T-cell (primary cell): ENCODE results near the gene POC1B. TPM values are rescaled to one million over a fixed set of nuclear protein-coding genes. Genes with fewer than 3 reads are reported as not detected.

Source experiments
- ATAC-seq, 4 experiments: fragments of 200-7000 bp in 3 of 4; fragments of 150-1000 bp in 1 of 4; cut with Tn5 transposase; replicated peaks in 1 of 4; 1 replicate in 3 of 4; 2 replicates in 1 of 4; pipeline ENCODE4 v1.10.0; 2021; ENCODE audit warnings: moderate library complexity in 3 of 4, mild to moderate bottlenecking in 2 of 4, moderate number of reproducible peaks in 1 of 4
- CTCF ChIA-PET, 2 donors: fragments of 300-600 bp; sonication (Branson Sonifier 250); formaldehyde crosslinking; loops; one replicate each; lab custom pipeline; 2022; ENCODE audit warnings: antibody characterized with exemption in 2 of 2; lab: Charles Lee
- POLR2A ChIA-PET, 2 donors: fragments of 300-600 bp; sonication (Branson Sonifier 250); formaldehyde crosslinking; loops; one replicate each; lab custom pipeline; 2022; ENCODE audit warnings: antibody characterized with exemption in 2 of 2; lab: Charles Lee
- DNase-seq, 35 experiments: peaks; one replicate each; pipeline versions ENCODE4 v3.0.0 to v3.0.0-alpha.2; 2013 to 2023
- H3K27ac ChIP-seq: one replicate; pipeline ENCODE4 v1.5.1; 2013; ENCODE audit warnings: low read length
- H3K27me3 ChIP-seq, 2 experiments: replicated peaks in 1 of 2; 1 replicate in 1 of 2; 2 replicates in 1 of 2; pipeline versions ENCODE4 v1.6.1 to v1.7.0; 2013; ENCODE audit warnings: low read length in 1 of 2, mixed read lengths in 1 of 2; ENCODE audit not compliant: control insufficient read depth in 2 of 2, insufficient read depth in 2 of 2; ENCODE audit errors: extremely low read depth in 1 of 2
- H3K36me3 ChIP-seq, 2 donors: 1 replicate in 1 of 2; 2 replicates in 1 of 2; pipeline versions ENCODE4 v1.6.1 to v1.7.0; 2013; ENCODE audit warnings: low read length in 1 of 2; ENCODE audit not compliant: control insufficient read depth in 2 of 2, insufficient read depth in 1 of 2; ENCODE audit errors: extremely low read depth in 1 of 2
- H3K4me1 ChIP-seq, 2 experiments: 1 replicate in 1 of 2; 2 replicates in 1 of 2; pipeline versions ENCODE4 v1.6.1 to v1.7.0; 2013; ENCODE audit warnings: low read length in 2 of 2, mixed read lengths in 1 of 2; ENCODE audit not compliant: insufficient read depth in 2 of 2, control insufficient read depth in 1 of 2; ENCODE audit errors: extremely low read depth in 1 of 2
- H3K4me3 ChIP-seq, 2 donors: 1 replicate in 1 of 2; 2 replicates in 1 of 2; pipeline versions ENCODE4 v1.5.1 to v1.7.0; 2013; ENCODE audit warnings: mild to moderate bottlenecking in 2 of 2, low read length in 1 of 2, moderate library complexity in 1 of 2; ENCODE audit not compliant: control insufficient read depth in 1 of 2; ENCODE audit errors: extremely low read depth in 1 of 2
- H3K9me3 ChIP-seq: 2 replicates; pipeline ENCODE4 v1.7.0; 2013
- H3K27ac Mint-ChIP-seq, 2 donors: one replicate each; pipeline ENCODE4 v1.8.0; 2020 to 2021; ENCODE audit warnings: mild to moderate bottlenecking in 2 of 2, mixed read lengths in 2 of 2
- H3K27me3 Mint-ChIP-seq, 2 donors: one replicate each; pipeline ENCODE4 v1.8.0; 2021 to 2022; ENCODE audit warnings: mixed read lengths in 2 of 2
- H3K36me3 Mint-ChIP-seq: one replicate; pipeline ENCODE4 v1.8.0; 2021; ENCODE audit warnings: mixed read lengths
- H3K4me1 Mint-ChIP-seq, 3 donors: one replicate each; pipeline ENCODE4 v1.8.0; 2020 to 2022; ENCODE audit warnings: mixed read lengths in 3 of 3, mild to moderate bottlenecking in 1 of 3
- H3K4me3 Mint-ChIP-seq, 3 donors: one replicate each; pipeline ENCODE4 v1.8.0; 2020 to 2022; ENCODE audit warnings: mild to moderate bottlenecking in 3 of 3, mixed read lengths in 3 of 3, moderate library complexity in 3 of 3
- H3K9me3 Mint-ChIP-seq, 3 donors: one replicate each; pipeline ENCODE4 v1.8.0; 2020 to 2022; ENCODE audit warnings: mixed read lengths in 3 of 3
- WGBS: methylation state at CpG from one replicate; pipeline ENCODE4 v1.1.5; 2013; ENCODE audit warnings: missing lambda C conversion rate; ENCODE audit not compliant: insufficient coverage; 5-methylcytosine and 5-hydroxymethylcytosine counted together
- total RNA-seq, 35 experiments: library from RNA in 6 of 35; stranded (reverse) in 6 of 35; fragments of 120-200 nt in 1 of 35; gene quantifications; one replicate each; pipeline versions ENCODE4 v1.2.1 to v1.2.4 and lab custom pipeline; 2013 to 2026

Gene POC1B
- total RNA-seq, 5 donors from 2014 or later (not counting 1 experiment from before 2014, with no cell fraction given), result 17.2 to 25.5 (median 18.9) TPM

GRCh38 chr12:89418228-89418910 lies 107.5 kb downstream of the POC1B start:
- no peaks in the 10 kb centered on the region for H3K9me3 ChIP-seq
- Mint-ChIP-seq H3K36me3 (peaks cover 22% of the 10 kb centered on the region), H3K27me3 (no peaks in the 10 kb centered on the region), H3K4me3 (no peak overlapping the region), H3K9me3 (no peaks in the 10 kb centered on the region), H3K4me1 (no peaks in the 10 kb centered on the region), H3K27ac (no peak overlapping the region)
- ChIA-PET POLR2A (no interaction called here), CTCF (no interaction called here)
- H3K27ac ChIP-seq, result no peak overlapping the region
- H3K36me3 ChIP-seq, result no peaks in the 10 kb centered on the region
- no peak for DNase-seq
- H3K27me3 ChIP-seq, result no peaks in the 10 kb centered on the region
- WGBS, result 95% methylated on average over 4 of the region's 5 CpGs
- no peak overlapping the region for H3K4me3 ChIP-seq
- no peaks in the 10 kb centered on the region for H3K4me1 ChIP-seq
- ATAC-seq, result no peak

GRCh38 chr12:89417246-89417977 lies 108.4 kb downstream of the POC1B start:
- DNase-seq (no peak), ATAC-seq (no peak)
- Mint-ChIP-seq H3K27me3 (no peaks in the 10 kb centered on the region), H3K27ac (no peak overlapping the region), H3K9me3 (no peaks in the 10 kb centered on the region), H3K36me3 (peaks cover 22% of the 10 kb centered on the region), H3K4me3 (no peak overlapping the region), H3K4me1 (no peaks in the 10 kb centered on the region)
- H3K36me3 ChIP-seq, result no peaks in the 10 kb centered on the region
- no peak overlapping the region for H3K4me3 ChIP-seq
- WGBS, result no CpG with 5 or more reads among the region's 3 CpGs
- H3K9me3 ChIP-seq, result no peaks in the 10 kb centered on the region
- no peaks in the 10 kb centered on the region for H3K4me1 ChIP-seq
- ChIA-PET CTCF (interaction anchor here in 1 of 2 donors (0.6 kb wide), 1 partner anchor 70 kb away, joined by 3 read pairs; no protein-coding TSS in a partner anchor), POLR2A (no interaction called here)
- no peaks in the 10 kb centered on the region for H3K27me3 ChIP-seq
- H3K27ac ChIP-seq, result no peak overlapping the region

GRCh38 chr12:89416049-89416792 lies 109.6 kb downstream of the POC1B start:
- H3K36me3 Mint-ChIP-seq, result peaks cover 18% of the 10 kb centered on the region
- Histone ChIP-seq H3K4me3 (no peak overlapping the region), H3K27ac (no peak overlapping the region), H3K27me3 (no peaks in the 10 kb centered on the region), H3K9me3 (no peaks in the 10 kb centered on the region), H3K36me3 (no peaks in the 10 kb centered on the region), H3K4me1 (no peaks in the 10 kb centered on the region)
- ChIA-PET POLR2A (no interaction called here), CTCF (interaction anchor here in 1 of 2 donors (0.6 kb wide), 2 partner anchors 69 to 291 kb away, joined by 3 read pairs; no protein-coding TSS in a partner anchor)
- no peaks in the 10 kb centered on the region for H3K27me3 Mint-ChIP-seq
- H3K9me3 Mint-ChIP-seq, result no peaks in the 10 kb centered on the region
- H3K27ac Mint-ChIP-seq, result no peak overlapping the region
- DNase-seq, result no peak
- WGBS, result 89% methylated on average over 5 of the region's 6 CpGs
- no peaks in the 10 kb centered on the region for H3K4me1 Mint-ChIP-seq
- no peak overlapping the region for H3K4me3 Mint-ChIP-seq
- no peak for ATAC-seq

GRCh38 chr12:89414851-89415250 lies 111.0 kb downstream of the POC1B start:
- H3K4me1 ChIP-seq, result no peaks in the 10 kb centered on the region
- H3K36me3 ChIP-seq, result no peaks in the 10 kb centered on the region
- ChIA-PET POLR2A (no interaction called here), CTCF (no interaction called here)
- Mint-ChIP-seq H3K27ac (no peak overlapping the region), H3K4me1 (no peaks in the 10 kb centered on the region), H3K4me3 (no peak overlapping the region), H3K36me3 (peaks cover 15% of the 10 kb centered on the region), H3K9me3 (no peaks in the 10 kb centered on the region), H3K27me3 (no peaks in the 10 kb centered on the region)
- no peak overlapping the region for H3K4me3 ChIP-seq
- DNase-seq, result no peak
- no peaks in the 10 kb centered on the region for H3K9me3 ChIP-seq
- WGBS, result no CpG with 5 or more reads among the region's 2 CpGs
- no peak overlapping the region for H3K27ac ChIP-seq
- ATAC-seq, result no peak
- no peaks in the 10 kb centered on the region for H3K27me3 ChIP-seq

- CTCF ChIA-PET, result no interaction called here
Measured at GRCh38 chr12:89414322-89414721, 111.5 kb downstream of the POC1B start.

GRCh38 chr12:89413234-89413633 lies 112.6 kb downstream of the POC1B start:
- no peaks in the 10 kb centered on the region for H3K27me3 Mint-ChIP-seq
- no peaks in the 10 kb centered on the region for H3K9me3 Mint-ChIP-seq
- POLR2A ChIA-PET, result no interaction called here
- Histone ChIP-seq H3K4me3 (no peak overlapping the region), H3K9me3 (no peaks in the 10 kb centered on the region), H3K4me1 (no peaks in the 10 kb centered on the region), H3K36me3 (no peaks in the 10 kb centered on the region), H3K27me3 (no peaks in the 10 kb centered on the region), H3K27ac (no peak overlapping the region)
- DNase-seq (no peak), ATAC-seq (no peak)
- no CpG with 5 or more reads among the region's 3 CpGs for WGBS
- no peaks in the 10 kb centered on the region for H3K4me1 Mint-ChIP-seq
- CTCF ChIA-PET, result no interaction called here
- H3K4me3 Mint-ChIP-seq, result no peak overlapping the region
- H3K36me3 Mint-ChIP-seq, result peaks cover 18% of the 10 kb centered on the region
- H3K27ac Mint-ChIP-seq, result no peak overlapping the region

More at GRCh38 chr12:89414322-89414721, 111.5 kb downstream of the POC1B start:
- Histone ChIP-seq H3K4me3 (no peak overlapping the region), H3K4me1 (no peaks in the 10 kb centered on the region), H3K27ac (no peak overlapping the region), H3K9me3 (no peaks in the 10 kb centered on the region), H3K36me3 (no peaks in the 10 kb centered on the region), H3K27me3 (no peaks in the 10 kb centered on the region)
- ATAC-seq (no peak), DNase-seq (no peak)
- POLR2A ChIA-PET, result no interaction called here
- Mint-ChIP-seq H3K9me3 (no peaks in the 10 kb centered on the region), H3K27ac (no peak overlapping the region), H3K36me3 (peaks cover 20% of the 10 kb centered on the region), H3K27me3 (no peaks in the 10 kb centered on the region), H3K4me1 (no peaks in the 10 kb centered on the region), H3K4me3 (no peak overlapping the region)
- 100% methylated on average over 1 of the region's 3 CpGs for WGBS
